Measurements from ENCODE around the gene VSIG10.

GRCh38 chr12:118025168-118025567 is 78.6 kb downstream of the VSIG10 start:
- TF ChIP-seq ZC3H4 (CRISPR knock-in tag; IDR thresholded peaks at IDR 0.05; ENCODE audit: borderline replicate concordance) (no peak), MAF1 (CRISPR knock-in tag; IDR thresholded peaks at IDR 0.05; ENCODE audit: borderline replicate concordance) (no peak), ZBTB1 (CRISPR knock-in tag; IDR thresholded peaks at IDR 0.05; ENCODE audit: borderline replicate concordance) (no peak), ERF (CRISPR knock-in tag; IDR thresholded peaks at IDR 0.05) (no peak)
